ENCODE measurements around the gene PLXNB1.

GRCh38 chr3:48426944-48427629, 2.8 kb downstream of the PLXNB1 start:
- TF ChIP-seq, protein P1, sequence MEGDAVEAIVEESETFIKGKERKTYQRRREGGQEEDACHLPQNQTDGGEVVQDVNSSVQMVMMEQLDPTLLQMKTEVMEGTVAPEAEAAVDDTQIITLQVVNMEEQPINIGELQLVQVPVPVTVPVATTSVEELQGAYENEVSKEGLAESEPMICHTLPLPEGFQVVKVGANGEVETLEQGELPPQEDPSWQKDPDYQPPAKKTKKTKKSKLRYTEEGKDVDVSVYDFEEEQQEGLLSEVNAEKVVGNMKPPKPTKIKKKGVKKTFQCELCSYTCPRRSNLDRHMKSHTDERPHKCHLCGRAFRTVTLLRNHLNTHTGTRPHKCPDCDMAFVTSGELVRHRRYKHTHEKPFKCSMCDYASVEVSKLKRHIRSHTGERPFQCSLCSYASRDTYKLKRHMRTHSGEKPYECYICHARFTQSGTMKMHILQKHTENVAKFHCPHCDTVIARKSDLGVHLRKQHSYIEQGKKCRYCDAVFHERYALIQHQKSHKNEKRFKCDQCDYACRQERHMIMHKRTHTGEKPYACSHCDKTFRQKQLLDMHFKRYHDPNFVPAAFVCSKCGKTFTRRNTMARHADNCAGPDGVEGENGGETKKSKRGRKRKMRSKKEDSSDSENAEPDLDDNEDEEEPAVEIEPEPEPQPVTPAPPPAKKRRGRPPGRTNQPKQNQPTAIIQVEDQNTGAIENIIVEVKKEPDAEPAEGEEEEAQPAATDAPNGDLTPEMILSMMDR (IDR thresholded peaks at IDR 0.05; ENCODE audit: low read length) = no peak
- TF ChIP-seq EZH2 (IDR thresholded peaks at IDR 0.05; ENCODE audit: borderline replicate concordance, low read length) = no peak
